ENCODE results near the gene FBXO38.

FBXO38 gene

GRCh38 chr5:148383564-148384379 lies at the start of gene FBXO38:
Gene FBXO38 (plus strand): TSS chr5:148383958. CDS start chr5:148394777, 10,819 bp downstream.
- H3K27ac ChIP-seq: peak within 1 kb of the TSS; percentile 74
- DNase-seq (ENCODE audit: low read depth, low spot score): peak; percentile 89

- H3K27ac ChIP-seq: peak within 1 kb of the TSS; percentile 93
- DNase-seq (ENCODE audit: low read depth, low spot score): no peak
These were observed 48.5 kb upstream of the FBXO38 start, which contains the start of gene SPINK9 for GRCh38 chr5:148335259-148335658. Gene SPINK9 (plus strand): TSS chr5:148335559. CDS start chr5:148335614, 55 bp downstream.

- peak overlapping the region; percentile 93 for H3K27ac ChIP-seq
- no peak for DNase-seq (ENCODE audit: low read depth, low spot score)
These were observed 46.9 kb upstream of the FBXO38 start for GRCh38 chr5:148336704-148337435.

GRCh38 chr5:148342371-148343045 lies 41.2 kb upstream of the FBXO38 start:
- H3K27ac ChIP-seq: peak overlapping the region; percentile 90
- no peak for DNase-seq (ENCODE audit: low read depth, low spot score)

GRCh38 chr5:148343046-148343407 lies 40.7 kb upstream of the FBXO38 start:
- DNase-seq (ENCODE audit: low read depth, low spot score): peak; percentile 75
- H3K27ac ChIP-seq: peak overlapping the region; percentile 90

- H3K27ac ChIP-seq: peak overlapping the region; percentile 90
- no peak for DNase-seq (ENCODE audit: low read depth, low spot score)
These were observed 39.9 kb upstream of the FBXO38 start for GRCh38 chr5:148343603-148344487.

GRCh38 chr5:148347706-148348105 lies 36.1 kb upstream of the FBXO38 start:
- H3K27ac ChIP-seq: peak overlapping the region; percentile 20
- DNase-seq (ENCODE audit: low read depth, low spot score): no peak

- DNase-seq (ENCODE audit: low read depth, low spot score): no peak
- H3K27ac ChIP-seq: no peak overlapping the region
These were observed 31.1 kb upstream of the FBXO38 start for GRCh38 chr5:148352696-148353095.

GRCh38 chr5:148353634-148354033 lies 30.1 kb upstream of the FBXO38 start:
- no peak overlapping the region for H3K27ac ChIP-seq
- DNase-seq (ENCODE audit: low read depth, low spot score): no peak

GRCh38 chr5:148364343-148364742 lies 19.4 kb upstream of the FBXO38 start:
- no peak overlapping the region for H3K27ac ChIP-seq
- DNase-seq (ENCODE audit: low read depth, low spot score): no peak

- no peak overlapping the region for H3K27ac ChIP-seq
- DNase-seq (ENCODE audit: low read depth, low spot score): no peak
These were observed 15.5 kb upstream of the FBXO38 start for GRCh38 chr5:148368299-148368698.

- peak; percentile 83 for DNase-seq (ENCODE audit: low read depth, low spot score)
- peak overlapping the region; percentile 55 for H3K27ac ChIP-seq
These were observed 11.5 kb upstream of the FBXO38 start for GRCh38 chr5:148372166-148372725.

- DNase-seq (ENCODE audit: low read depth, low spot score): peak; percentile 48
- H3K27ac ChIP-seq: peak overlapping the region; percentile 55
These were observed 10.9 kb upstream of the FBXO38 start for GRCh38 chr5:148372893-148373292.

GRCh38 chr5:148374690-148375360 lies 8.9 kb upstream of the FBXO38 start:
- peak; percentile 33 for DNase-seq (ENCODE audit: low read depth, low spot score)
- no peak overlapping the region for H3K27ac ChIP-seq

GRCh38 chr5:148376198-148376597 lies 7.6 kb upstream of the FBXO38 start:
- no peak overlapping the region for H3K27ac ChIP-seq
- no peak for DNase-seq (ENCODE audit: low read depth, low spot score)

GRCh38 chr5:148378670-148379069 lies 5.1 kb upstream of the FBXO38 start:
- no peak for DNase-seq (ENCODE audit: low read depth, low spot score)
- H3K27ac ChIP-seq: no peak overlapping the region

- no peak overlapping the region for H3K27ac ChIP-seq
- no peak for DNase-seq (ENCODE audit: low read depth, low spot score)
These were observed 4.4 kb upstream of the FBXO38 start for GRCh38 chr5:148379340-148379739.

GRCh38 chr5:148381906-148382305 lies 1.9 kb upstream of the FBXO38 start:
- peak overlapping the region; percentile 74 for H3K27ac ChIP-seq
- no peak for DNase-seq (ENCODE audit: low read depth, low spot score)

GRCh38 chr5:148382961-148383360 lies 797 bp upstream of the FBXO38 start:
- DNase-seq (ENCODE audit: low read depth, low spot score): no peak
- peak overlapping the region; percentile 74 for H3K27ac ChIP-seq

Measured in epithelial cell of prostate (primary cell).